22Rv1 (cell line): ENCODE measurements around the gene NKG7.

ENCODE experiments used
- ZFX ChIP-seq: fragments of 450-650 bp; IDR thresholded peaks from 2 replicates; pipeline ENCODE4 v1.6.1; 2017; ENCODE audit warnings: antibody characterized with exemption, borderline replicate concordance
- TF ChIP-seq, protein P1 (sequence below): fragments of 450-650 bp; IDR thresholded peaks from 2 replicates; pipeline ENCODE4 v1.5.1; 2017; ENCODE audit warnings: mild to moderate bottlenecking

DNA sequence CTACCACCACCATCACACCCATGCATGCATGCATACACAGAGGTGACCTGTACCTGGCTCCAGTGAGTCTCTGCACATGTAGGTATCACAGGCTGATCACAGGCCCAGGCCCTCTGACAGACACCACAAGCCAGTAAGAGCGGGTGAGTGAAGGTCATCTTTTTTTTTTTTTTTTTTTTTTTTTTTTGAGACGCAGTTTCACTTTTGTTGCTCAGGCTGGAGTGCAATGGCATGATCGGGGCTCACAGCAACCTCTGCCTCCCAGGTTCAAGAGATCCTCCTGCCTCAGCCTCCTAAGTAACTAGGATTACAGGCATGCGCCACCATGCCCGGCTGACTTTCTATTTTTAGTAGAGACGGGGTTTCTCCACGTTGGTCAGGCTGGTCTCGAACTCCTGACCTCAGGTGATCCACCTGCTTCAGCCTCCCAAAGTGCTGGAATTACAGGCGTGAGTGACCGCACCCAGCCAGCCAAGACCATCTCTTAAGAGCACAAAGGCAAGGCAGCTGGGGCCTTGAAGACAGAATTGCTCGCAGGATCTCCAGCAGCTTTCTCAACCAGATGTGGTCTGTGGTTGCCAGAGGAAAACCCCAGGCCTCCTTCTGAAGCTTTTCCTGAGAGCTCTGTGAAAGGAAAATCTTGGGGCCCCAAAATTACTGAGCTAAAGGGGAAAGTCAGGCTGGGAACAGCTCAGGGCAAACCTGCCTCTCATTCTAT, 3.2 kb upstream of the NKG7 start:
- TF ChIP-seq, protein P1, sequence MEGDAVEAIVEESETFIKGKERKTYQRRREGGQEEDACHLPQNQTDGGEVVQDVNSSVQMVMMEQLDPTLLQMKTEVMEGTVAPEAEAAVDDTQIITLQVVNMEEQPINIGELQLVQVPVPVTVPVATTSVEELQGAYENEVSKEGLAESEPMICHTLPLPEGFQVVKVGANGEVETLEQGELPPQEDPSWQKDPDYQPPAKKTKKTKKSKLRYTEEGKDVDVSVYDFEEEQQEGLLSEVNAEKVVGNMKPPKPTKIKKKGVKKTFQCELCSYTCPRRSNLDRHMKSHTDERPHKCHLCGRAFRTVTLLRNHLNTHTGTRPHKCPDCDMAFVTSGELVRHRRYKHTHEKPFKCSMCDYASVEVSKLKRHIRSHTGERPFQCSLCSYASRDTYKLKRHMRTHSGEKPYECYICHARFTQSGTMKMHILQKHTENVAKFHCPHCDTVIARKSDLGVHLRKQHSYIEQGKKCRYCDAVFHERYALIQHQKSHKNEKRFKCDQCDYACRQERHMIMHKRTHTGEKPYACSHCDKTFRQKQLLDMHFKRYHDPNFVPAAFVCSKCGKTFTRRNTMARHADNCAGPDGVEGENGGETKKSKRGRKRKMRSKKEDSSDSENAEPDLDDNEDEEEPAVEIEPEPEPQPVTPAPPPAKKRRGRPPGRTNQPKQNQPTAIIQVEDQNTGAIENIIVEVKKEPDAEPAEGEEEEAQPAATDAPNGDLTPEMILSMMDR, result no peak
- TF ChIP-seq ZFX, result no peak
